HEK293 (cell line): ENCODE data around the gene BAD.

Experiments
- GLI4 ChIP-seq: fragments of 450-650 bp; formaldehyde crosslinking; IDR thresholded peaks from 2 replicates; pipeline ENCODE4 v1.5.1; 2016; ENCODE audit warnings: missing biosample characterization, missing genetic modification characterization
- HOXA7 ChIP-seq: sonication (generic); formaldehyde crosslinking; IDR thresholded peaks from 2 replicates; pipeline ENCODE4 v1.8.1; 2022; ENCODE audit warnings: missing genetic modification reagents, borderline replicate concordance
- KLF9 ChIP-seq: fragments of 450-650 bp; formaldehyde crosslinking; IDR thresholded peaks from 2 replicates; pipeline ENCODE4 v1.5.1; 2016; ENCODE audit warnings: missing biosample characterization, missing genetic modification characterization, low read depth
- MYNN ChIP-seq: fragments of 450-650 bp; formaldehyde crosslinking; IDR thresholded peaks from 2 replicates; pipeline ENCODE4 v1.5.1; 2016; ENCODE audit warnings: missing biosample characterization, missing genetic modification characterization, borderline replicate concordance
- SP2 ChIP-seq: fragments of 450-650 bp; formaldehyde crosslinking; IDR thresholded peaks from 2 replicates; pipeline ENCODE4 v1.5.1; 2016; ENCODE audit warnings: missing biosample characterization, missing genetic modification characterization
- ZNF184 ChIP-seq: fragments of 450-650 bp; IDR thresholded peaks from 2 replicates; pipeline ENCODE4 v1.5.1; 2018; ENCODE audit warnings: missing biosample characterization, mild to moderate bottlenecking, missing genetic modification characterization
- ZNF248 ChIP-seq: fragments of 450-650 bp; formaldehyde crosslinking; IDR thresholded peaks from 2 replicates; pipeline ENCODE4 v1.5.1; 2017; ENCODE audit warnings: missing biosample characterization, missing genetic modification characterization
- ZNF266 ChIP-seq: fragments of 450-650 bp; formaldehyde crosslinking; IDR thresholded peaks from 2 replicates; pipeline ENCODE4 v1.5.1; 2016; ENCODE audit warnings: missing biosample characterization, missing genetic modification characterization, low read depth
- ZNF280C ChIP-seq: fragments of 450-650 bp; formaldehyde crosslinking; IDR thresholded peaks from 2 replicates; pipeline ENCODE4 v1.5.1; 2016; ENCODE audit warnings: missing biosample characterization, missing genetic modification characterization
- ZNF37A ChIP-seq: fragments of 450-650 bp; IDR thresholded peaks from 2 replicates; pipeline ENCODE4 v1.5.1; 2018; ENCODE audit warnings: missing biosample characterization, missing genetic modification characterization
- ZNF701 ChIP-seq: fragments of 450-650 bp; formaldehyde crosslinking; IDR thresholded peaks from 2 replicates; pipeline ENCODE4 v1.5.1; 2016; ENCODE audit warnings: missing biosample characterization, missing genetic modification characterization
- TF ChIP-seq, protein P1 (sequence below): fragments of 450-650 bp; formaldehyde crosslinking; IDR thresholded peaks from 2 replicates; pipeline ENCODE4 v1.5.1; 2016; ENCODE audit warnings: missing biosample characterization, missing genetic modification characterization
- TF ChIP-seq, protein P2 (sequence below): fragments of 450-650 bp; formaldehyde crosslinking; IDR thresholded peaks from 2 replicates; pipeline ENCODE4 v1.5.1; 2016; ENCODE audit warnings: missing biosample characterization, missing genetic modification characterization

- no peak for TF ChIP-seq ZNF280C
- TF ChIP-seq, protein P1, sequence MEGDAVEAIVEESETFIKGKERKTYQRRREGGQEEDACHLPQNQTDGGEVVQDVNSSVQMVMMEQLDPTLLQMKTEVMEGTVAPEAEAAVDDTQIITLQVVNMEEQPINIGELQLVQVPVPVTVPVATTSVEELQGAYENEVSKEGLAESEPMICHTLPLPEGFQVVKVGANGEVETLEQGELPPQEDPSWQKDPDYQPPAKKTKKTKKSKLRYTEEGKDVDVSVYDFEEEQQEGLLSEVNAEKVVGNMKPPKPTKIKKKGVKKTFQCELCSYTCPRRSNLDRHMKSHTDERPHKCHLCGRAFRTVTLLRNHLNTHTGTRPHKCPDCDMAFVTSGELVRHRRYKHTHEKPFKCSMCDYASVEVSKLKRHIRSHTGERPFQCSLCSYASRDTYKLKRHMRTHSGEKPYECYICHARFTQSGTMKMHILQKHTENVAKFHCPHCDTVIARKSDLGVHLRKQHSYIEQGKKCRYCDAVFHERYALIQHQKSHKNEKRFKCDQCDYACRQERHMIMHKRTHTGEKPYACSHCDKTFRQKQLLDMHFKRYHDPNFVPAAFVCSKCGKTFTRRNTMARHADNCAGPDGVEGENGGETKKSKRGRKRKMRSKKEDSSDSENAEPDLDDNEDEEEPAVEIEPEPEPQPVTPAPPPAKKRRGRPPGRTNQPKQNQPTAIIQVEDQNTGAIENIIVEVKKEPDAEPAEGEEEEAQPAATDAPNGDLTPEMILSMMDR (tag by site-specific recombination): no peak
- TF ChIP-seq, protein P2, sequence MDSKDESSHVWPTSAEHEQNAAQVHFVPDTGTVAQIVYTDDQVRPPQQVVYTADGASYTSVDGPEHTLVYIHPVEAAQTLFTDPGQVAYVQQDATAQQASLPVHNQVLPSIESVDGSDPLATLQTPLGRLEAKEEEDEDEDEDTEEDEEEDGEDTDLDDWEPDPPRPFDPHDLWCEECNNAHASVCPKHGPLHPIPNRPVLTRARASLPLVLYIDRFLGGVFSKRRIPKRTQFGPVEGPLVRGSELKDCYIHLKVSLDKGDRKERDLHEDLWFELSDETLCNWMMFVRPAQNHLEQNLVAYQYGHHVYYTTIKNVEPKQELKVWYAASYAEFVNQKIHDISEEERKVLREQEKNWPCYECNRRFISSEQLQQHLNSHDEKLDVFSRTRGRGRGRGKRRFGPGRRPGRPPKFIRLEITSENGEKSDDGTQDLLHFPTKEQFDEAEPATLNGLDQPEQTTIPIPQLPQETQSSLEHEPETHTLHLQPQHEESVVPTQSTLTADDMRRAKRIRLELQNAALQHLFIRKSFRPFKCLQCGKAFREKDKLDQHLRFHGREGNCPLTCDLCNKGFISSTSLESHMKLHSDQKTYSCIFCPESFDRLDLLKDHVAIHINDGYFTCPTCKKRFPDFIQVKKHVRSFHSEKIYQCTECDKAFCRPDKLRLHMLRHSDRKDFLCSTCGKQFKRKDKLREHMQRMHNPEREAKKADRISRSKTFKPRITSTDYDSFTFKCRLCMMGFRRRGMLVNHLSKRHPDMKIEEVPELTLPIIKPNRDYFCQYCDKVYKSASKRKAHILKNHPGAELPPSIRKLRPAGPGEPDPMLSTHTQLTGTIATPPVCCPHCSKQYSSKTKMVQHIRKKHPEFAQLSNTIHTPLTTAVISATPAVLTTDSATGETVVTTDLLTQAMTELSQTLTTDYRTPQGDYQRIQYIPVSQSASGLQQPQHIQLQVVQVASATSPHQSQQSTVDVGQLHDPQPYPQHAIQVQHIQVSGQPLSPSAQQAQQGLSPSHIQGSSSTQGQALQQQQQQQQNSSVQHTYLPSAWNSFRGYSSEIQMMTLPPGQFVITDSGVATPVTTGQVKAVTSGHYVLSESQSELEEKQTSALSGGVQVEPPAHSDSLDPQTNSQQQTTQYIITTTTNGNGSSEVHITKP (tag by site-specific recombination): no peak
- TF ChIP-seq MYNN (tag by site-specific recombination): no peak
- no peak for TF ChIP-seq ZNF266
- TF ChIP-seq ZNF184 (tag by site-specific recombination): no peak
- no peak for TF ChIP-seq ZNF37A (tag by site-specific recombination)
- TF ChIP-seq KLF9 (tag by site-specific recombination): no peak
- no peak for TF ChIP-seq ZNF248 (tag by site-specific recombination)
- TF ChIP-seq ZNF701 (tag by site-specific recombination): no peak
- TF ChIP-seq HOXA7 (CRISPR knock-in tag): no peak
- TF ChIP-seq GLI4 (tag by site-specific recombination): no peak
- TF ChIP-seq SP2: no peak
Measured at GRCh38 chr11:64275031-64275800, 9.2 kb downstream of the BAD start.
